Measurements from ENCODE around the gene ERRFI1. TPM values are rescaled to one million over a fixed set of nuclear protein-coding genes. Genes with fewer than 3 reads are reported as not detected.
"Not testable (repeated sequence)": the region's sequence is repeated elsewhere in the genome, so short reads cannot be mapped to it uniquely, and the experiment has no call there.

The ERRFI1 gene
- total RNA-seq, 1 donor from 2014 or later, result 120 TPM

DNA sequence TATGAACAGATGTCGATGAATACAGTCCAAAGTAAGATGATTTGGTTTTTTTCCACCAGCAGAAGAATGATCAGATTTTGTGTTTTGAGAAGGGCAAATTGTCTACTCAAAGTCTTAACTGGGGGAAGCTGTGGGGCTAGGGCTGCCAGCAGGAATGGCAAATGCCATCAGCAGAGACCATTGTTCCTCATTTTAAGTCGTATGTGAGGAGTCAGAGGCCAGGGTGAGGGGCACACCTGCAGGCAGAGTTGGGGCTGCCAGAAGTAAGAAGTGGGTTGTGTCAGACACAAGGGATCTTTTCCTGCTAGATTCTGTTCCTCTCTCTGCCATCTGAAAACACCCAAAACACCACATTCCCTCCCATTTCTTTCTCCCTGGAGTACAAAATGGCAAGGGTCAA, 55.9 kb downstream of the ERRFI1 start:
- TF ChIP-seq, protein P1, sequence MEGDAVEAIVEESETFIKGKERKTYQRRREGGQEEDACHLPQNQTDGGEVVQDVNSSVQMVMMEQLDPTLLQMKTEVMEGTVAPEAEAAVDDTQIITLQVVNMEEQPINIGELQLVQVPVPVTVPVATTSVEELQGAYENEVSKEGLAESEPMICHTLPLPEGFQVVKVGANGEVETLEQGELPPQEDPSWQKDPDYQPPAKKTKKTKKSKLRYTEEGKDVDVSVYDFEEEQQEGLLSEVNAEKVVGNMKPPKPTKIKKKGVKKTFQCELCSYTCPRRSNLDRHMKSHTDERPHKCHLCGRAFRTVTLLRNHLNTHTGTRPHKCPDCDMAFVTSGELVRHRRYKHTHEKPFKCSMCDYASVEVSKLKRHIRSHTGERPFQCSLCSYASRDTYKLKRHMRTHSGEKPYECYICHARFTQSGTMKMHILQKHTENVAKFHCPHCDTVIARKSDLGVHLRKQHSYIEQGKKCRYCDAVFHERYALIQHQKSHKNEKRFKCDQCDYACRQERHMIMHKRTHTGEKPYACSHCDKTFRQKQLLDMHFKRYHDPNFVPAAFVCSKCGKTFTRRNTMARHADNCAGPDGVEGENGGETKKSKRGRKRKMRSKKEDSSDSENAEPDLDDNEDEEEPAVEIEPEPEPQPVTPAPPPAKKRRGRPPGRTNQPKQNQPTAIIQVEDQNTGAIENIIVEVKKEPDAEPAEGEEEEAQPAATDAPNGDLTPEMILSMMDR (conservative IDR thresholded peaks at IDR 0.05; ENCODE audit: low read depth, low read length), result no peak
- no peak for DNase-seq (ENCODE audit: low read depth)
- no peak overlapping the region for H3K4me3 ChIP-seq (ENCODE audit: low read depth, low read length)

DNA sequence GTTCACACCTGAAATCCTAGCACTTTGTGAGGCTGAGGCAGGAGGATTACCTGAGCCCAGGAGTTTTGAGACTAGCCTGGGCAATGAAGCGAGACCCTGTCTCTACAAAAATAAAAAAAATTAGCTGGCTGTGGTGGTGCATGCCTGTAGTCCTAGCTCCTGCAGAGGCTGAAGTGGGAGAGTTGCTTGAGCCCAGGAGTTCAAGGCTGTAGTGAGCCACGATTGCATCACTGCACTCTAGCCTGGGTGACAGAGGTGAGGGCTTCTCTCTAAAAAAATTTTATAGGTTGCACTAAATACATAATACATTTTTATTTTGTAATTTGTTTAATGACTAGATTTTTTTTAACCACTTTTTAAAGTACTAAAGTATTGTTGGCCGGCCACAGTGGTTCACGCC, 58.5 kb downstream of the ERRFI1 start:
- TF ChIP-seq, protein P1 (conservative IDR thresholded peaks at IDR 0.05; ENCODE audit: low read depth, low read length), result no peak

DNA sequence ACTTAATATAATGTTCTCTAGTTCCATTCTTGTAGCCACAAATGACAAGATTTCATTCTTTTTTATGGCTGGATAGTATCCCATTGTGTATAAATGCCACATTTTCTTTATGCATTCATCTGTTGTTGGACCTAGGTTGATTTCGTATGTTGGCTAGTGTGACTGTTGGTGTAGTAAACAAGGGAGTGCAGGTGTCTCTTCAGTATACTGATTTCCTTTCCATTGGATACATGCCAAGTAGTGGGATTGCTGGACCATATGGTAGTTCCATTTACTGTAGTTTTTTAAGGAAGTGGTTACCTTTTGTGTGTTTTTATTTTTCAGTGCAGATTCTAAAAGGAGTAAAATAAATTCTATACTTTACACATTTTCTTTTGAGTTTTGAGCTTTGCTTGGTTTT, 58.9 kb downstream of the ERRFI1 start:
- TF ChIP-seq, protein P1 (conservative IDR thresholded peaks at IDR 0.05; ENCODE audit: low read depth, low read length), result no peak
- H3K4me3 ChIP-seq (ENCODE audit: low read depth, low read length), result no peak overlapping the region
- DNase-seq (ENCODE audit: low read depth), result no peak

More for the DNA sequence above, 58.5 kb downstream of the ERRFI1 start:
- H3K4me3 ChIP-seq (ENCODE audit: low read depth, low read length), result no peak overlapping the region
- no peak for DNase-seq (ENCODE audit: low read depth)

DNA sequence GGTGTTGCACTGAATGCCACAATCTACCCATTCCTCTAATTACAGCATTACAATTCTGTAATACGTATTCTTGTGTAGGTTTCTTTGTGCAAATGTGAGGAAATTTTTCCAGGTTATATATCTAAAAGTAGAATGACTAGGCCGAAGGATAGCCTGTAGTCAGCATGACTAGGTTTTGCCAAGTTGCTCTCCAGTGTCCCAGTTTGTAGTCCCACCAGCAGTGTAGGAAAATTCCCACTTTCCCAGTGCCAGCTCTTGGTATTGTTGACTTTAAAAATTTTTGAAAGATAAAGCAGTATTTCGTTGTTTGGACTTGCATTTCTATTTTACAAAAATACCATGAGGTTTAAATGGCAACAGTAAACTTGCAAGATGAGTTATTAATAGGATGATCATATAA, 61.6 kb downstream of the ERRFI1 start:
- TF ChIP-seq, protein P1 (conservative IDR thresholded peaks at IDR 0.05; ENCODE audit: low read depth, low read length), result no peak
- DNase-seq (ENCODE audit: low read depth), result no peak
- no peak overlapping the region for H3K4me3 ChIP-seq (ENCODE audit: low read depth, low read length)

DNA sequence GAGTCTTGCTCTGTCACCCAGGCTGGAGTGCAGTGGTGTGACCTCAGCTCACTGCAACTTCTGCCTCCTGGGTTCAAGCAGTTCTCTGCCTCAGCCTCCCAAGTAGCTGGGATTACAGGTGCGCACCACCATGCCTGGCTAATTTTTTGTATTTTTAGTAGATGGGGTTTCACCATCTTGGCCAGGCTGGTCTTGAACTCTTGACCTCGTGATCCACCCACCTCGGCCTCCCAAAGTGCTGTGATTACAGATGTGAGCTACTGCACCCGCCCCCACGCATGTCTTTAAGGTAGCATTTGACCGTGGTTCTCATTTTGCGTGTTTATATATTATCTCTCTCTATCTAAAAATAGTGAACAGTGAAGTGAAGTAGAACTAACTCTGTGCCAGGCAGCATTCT, 62.3 kb downstream of the ERRFI1 start:
- DNase-seq (ENCODE audit: low read depth); H3K4me3 ChIP-seq (ENCODE audit: low read depth, low read length): not testable (repeated sequence)

DNA sequence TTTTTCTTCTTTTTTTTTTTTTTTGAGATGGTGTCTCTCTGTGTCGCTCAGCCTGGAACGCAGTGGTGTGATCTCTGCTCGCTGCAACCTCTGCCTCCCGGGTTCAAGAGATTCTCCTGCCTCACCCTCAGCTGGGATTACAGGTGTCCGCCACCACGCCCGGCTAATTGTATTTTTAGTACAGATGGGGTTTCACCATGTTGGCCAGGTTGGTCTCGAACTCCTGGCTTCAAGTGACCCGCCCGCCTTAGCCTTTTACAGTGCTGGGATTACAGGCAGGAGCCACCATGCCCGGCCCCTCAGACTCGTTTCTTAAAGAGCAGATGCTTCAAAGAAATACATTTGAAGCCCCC, 62.8 kb downstream of the ERRFI1 start:
- DNase-seq (ENCODE audit: low read depth); H3K4me3 ChIP-seq (ENCODE audit: low read depth, low read length): not testable (repeated sequence)

DNA sequence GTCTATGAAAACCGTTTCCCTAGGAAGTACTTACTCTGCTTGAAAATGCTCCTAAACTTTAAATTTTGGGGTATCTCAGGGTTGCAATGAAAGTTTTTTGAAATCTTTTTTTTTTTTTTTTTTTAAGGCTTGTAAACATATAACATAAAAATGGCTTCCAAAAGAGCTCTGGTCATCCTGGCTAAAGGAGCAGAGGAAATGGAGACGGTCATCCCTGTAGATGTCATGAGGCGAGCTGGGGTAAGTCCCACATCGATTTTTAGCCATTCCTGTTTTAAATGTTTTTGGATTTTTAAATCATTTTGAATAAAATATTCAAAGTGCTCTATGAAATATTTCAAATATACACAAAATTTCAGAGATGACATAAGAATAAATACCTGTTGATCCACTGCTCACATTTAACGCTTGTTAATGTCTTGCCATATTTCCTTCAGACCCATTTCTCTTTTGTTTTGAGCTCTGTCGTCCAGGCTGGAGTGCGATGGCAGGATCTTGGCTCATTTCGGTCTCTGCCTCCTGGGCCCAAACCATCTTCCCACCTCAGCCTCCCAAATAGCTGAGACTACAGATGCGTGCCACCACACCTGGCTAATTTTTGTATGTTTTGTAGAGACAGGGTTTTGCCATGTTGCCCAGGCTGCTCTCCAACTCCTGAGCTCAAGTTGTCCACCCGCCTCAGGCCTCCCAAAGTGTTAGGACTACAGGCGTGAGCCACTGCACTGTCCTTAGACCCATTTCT, 63.3 kb downstream of the ERRFI1 start:
- DNase-seq (ENCODE audit: low read depth), result no peak
- H3K4me3 ChIP-seq (ENCODE audit: low read depth, low read length), result peak overlapping the region; percentile 67
- TF ChIP-seq, protein P1 (conservative IDR thresholded peaks at IDR 0.05; ENCODE audit: low read depth, low read length), result no peak

DNA sequence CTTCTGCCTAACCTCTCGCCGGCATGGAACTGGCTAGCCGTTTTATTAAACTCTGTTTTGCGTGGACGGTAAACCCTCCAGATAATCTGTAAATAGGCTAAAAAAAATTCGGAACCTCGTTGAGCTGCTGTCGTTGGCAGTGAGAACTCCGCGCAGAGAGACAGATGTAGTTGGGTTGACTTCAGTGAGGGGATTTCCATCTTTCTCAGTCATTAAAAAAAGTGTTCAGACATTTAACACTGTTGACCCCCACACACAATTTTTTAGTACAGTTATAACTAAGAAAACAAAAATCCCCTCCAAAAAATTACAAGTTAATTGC, 64.1 kb downstream of the ERRFI1 start:
- DNase-seq (ENCODE audit: low read depth), result no peak
- TF ChIP-seq, protein P1 (conservative IDR thresholded peaks at IDR 0.05; ENCODE audit: low read depth, low read length), result no peak
- H3K4me3 ChIP-seq (ENCODE audit: low read depth, low read length), result peak overlapping the region; percentile 67

Other genes starting within 250 kb of the ERRFI1 start
- 2.4 and 2.5 TPM in 2 replicates for gene PER3, start 242.0 kb downstream of the ERRFI1 start, total RNA-seq
- gene UTS2, start 173.2 kb downstream of the ERRFI1 start, total RNA-seq, result not detected in 2 replicates
- gene TNFRSF9, start 85.5 kb downstream of the ERRFI1 start, total RNA-seq, result 0.69 and 1.4 TPM in 2 replicates
- gene PARK7, start 64.6 kb downstream of the ERRFI1 start, total RNA-seq, result 282 and 327 TPM in 2 replicates